Neutrophil (primary cell): Measurements from ENCODE around the gene KIF7.

Experiments used
- H3K27ac ChIP-seq: fragments of 200-600 bp; sonication (generic); 2 replicates; pipeline ENCODE4 v1.5.1; 2016; ENCODE audit warnings: mild to moderate bottlenecking, moderate library complexity
- H3K27me3 ChIP-seq: fragments of 200-600 bp; sonication (generic); 2 replicates; pipeline ENCODE4 v1.6.0; 2016; ENCODE audit warnings: mild to moderate bottlenecking
- H3K36me3 ChIP-seq: fragments of 200-600 bp; sonication (generic); 2 replicates; pipeline ENCODE4 v1.5.1; 2017
- H3K4me1 ChIP-seq, 2 experiments: fragments of 200-600 bp in 1 of 2; sonication (generic) in 1 of 2; 1 replicate in 1 of 2; 2 replicates in 1 of 2; pipeline versions ENCODE4 v1.5.1 to v1.6.1; 2013 to 2016; ENCODE audit warnings: low read depth in 1 of 2, low read length in 1 of 2, mild to moderate bottlenecking in 1 of 2, moderate library complexity in 1 of 2; ENCODE audit not compliant: control insufficient read depth in 1 of 2, insufficient read depth in 1 of 2
- H3K4me3 ChIP-seq, 2 experiments: fragments of 200-600 bp in 1 of 2; sonication (generic) in 1 of 2; 1 replicate in 1 of 2; 2 replicates in 1 of 2; pipeline ENCODE4 v1.5.1; 2013 to 2016; ENCODE audit warnings: low read depth in 1 of 2, low read length in 1 of 2, mild to moderate bottlenecking in 1 of 2, moderate library complexity in 1 of 2
- H3K9me3 ChIP-seq: fragments of 200-600 bp; sonication (generic); 2 replicates; pipeline ENCODE4 v1.5.1; 2016
- TF ChIP-seq, protein P1 (sequence below): fragments of 200-600 bp; sonication (generic); IDR thresholded peaks from 2 replicates; pipeline ENCODE4 v1.5.1; 2016; ENCODE audit warnings: antibody characterized with exemption

KIF7 gene

DNA sequence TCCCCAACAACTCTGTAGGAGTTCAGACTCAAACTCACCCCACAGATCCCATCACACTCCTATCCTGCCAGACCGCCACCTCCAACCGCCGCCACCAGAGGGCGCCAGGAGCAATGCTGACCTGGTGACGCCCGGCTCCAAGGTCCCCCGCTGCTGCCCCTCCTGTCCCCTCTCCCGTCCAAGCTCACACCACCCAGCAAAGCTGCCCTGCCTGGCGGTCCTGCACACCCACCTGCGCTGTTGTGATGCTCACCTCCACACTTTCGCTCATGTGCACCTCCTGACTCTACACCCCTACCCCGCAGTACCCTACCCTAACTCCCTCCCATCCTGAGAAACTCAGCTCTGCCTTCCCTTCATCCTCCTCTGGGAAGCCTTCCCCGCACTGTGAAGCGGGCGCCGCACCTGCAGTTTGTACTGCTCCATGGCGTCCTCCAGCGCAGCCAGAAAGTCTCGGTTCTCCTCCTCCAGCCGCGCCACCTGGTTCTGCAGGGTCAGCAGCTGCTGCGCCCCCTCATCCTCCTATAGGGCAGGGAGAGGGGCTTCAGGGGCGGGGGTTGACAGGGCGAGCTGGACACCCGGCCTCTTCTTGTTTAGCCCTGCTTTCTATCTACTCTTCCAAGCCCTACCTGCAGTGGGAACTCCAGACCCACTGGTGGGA lies 7.9 kb downstream of the KIF7 start:
- H3K4me1 ChIP-seq = no peaks in the 10 kb centered on the region
- no peaks in the 10 kb centered on the region for H3K36me3 ChIP-seq
- H3K27me3 ChIP-seq = peaks cover 9% of the 10 kb centered on the region
- no peak overlapping the region for H3K4me3 ChIP-seq
- H3K27ac ChIP-seq = no peak overlapping the region
- H3K9me3 ChIP-seq = no peaks in the 10 kb centered on the region
- TF ChIP-seq, protein P1, sequence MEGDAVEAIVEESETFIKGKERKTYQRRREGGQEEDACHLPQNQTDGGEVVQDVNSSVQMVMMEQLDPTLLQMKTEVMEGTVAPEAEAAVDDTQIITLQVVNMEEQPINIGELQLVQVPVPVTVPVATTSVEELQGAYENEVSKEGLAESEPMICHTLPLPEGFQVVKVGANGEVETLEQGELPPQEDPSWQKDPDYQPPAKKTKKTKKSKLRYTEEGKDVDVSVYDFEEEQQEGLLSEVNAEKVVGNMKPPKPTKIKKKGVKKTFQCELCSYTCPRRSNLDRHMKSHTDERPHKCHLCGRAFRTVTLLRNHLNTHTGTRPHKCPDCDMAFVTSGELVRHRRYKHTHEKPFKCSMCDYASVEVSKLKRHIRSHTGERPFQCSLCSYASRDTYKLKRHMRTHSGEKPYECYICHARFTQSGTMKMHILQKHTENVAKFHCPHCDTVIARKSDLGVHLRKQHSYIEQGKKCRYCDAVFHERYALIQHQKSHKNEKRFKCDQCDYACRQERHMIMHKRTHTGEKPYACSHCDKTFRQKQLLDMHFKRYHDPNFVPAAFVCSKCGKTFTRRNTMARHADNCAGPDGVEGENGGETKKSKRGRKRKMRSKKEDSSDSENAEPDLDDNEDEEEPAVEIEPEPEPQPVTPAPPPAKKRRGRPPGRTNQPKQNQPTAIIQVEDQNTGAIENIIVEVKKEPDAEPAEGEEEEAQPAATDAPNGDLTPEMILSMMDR = peak; percentile 68

DNA sequence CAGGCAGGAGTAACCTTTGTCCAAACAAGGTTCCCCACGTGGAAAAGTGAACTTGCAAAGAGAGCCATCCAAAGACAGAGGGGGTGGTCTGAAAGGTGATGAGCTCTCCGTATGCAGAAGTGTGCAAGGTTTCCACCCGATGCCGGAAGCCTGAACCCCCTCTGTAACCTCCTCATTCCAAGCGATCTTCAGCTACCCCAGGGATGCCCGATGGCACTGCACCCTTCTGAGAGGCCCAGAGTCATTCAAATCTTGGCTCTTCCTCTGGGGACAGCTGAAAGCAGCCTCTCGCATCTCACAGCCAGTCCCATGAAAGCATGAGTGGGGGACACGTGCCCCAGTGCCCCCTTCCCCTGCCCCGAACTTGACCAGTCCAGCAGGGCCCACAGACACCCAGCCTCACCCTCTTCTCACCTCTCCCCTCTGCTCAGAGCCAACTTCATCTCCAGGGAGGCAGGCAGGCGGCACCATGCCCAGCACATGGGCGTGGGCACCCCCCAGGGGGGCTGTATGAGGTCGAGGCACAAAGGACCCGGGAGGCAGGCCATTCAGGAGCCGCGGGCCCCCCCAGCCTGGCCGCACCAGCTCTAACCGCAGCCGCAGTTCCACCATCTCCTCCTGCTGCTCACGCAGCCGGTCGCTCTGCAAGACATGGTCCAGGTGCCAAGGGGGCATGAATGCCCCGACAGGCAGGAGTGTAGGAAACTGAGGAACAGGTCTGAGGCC lies 8.7 kb downstream of the KIF7 start:
- TF ChIP-seq, protein P1 = no peak
- no peaks in the 10 kb centered on the region for H3K4me1 ChIP-seq
- peaks cover 1% of the 10 kb centered on the region for H3K27me3 ChIP-seq
- H3K9me3 ChIP-seq = no peaks in the 10 kb centered on the region
- H3K36me3 ChIP-seq = no peaks in the 10 kb centered on the region
- no peak overlapping the region for H3K4me3 ChIP-seq
- H3K27ac ChIP-seq = no peak overlapping the region

DNA sequence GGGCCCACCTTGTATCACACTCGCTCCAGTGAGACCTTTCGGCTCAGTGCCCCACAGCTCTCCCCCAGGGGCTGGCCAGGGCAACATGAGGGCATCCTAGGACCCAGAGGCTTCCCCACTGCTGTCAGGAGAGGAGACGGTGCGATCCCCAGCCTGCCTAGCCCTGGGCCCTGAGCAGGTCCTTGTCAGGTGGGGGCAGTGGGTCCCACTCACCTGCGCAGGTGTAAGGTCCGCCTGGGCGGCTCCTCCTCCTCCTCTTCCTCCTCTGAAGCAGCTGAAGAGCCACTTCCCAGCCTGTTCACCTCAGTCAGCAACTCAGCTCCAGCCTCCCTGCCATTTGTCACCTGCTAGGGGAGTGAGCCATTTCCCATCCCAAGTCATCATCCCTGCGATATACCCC lies 9.6 kb downstream of the KIF7 start:
- Histone ChIP-seq H3K27ac (no peak overlapping the region), H3K36me3 (no peaks in the 10 kb centered on the region), H3K4me1 (no peaks in the 10 kb centered on the region), H3K27me3 (no peaks in the 10 kb centered on the region), H3K4me3 (no peak overlapping the region), H3K9me3 (no peaks in the 10 kb centered on the region)
- TF ChIP-seq, protein P1 = no peak

DNA sequence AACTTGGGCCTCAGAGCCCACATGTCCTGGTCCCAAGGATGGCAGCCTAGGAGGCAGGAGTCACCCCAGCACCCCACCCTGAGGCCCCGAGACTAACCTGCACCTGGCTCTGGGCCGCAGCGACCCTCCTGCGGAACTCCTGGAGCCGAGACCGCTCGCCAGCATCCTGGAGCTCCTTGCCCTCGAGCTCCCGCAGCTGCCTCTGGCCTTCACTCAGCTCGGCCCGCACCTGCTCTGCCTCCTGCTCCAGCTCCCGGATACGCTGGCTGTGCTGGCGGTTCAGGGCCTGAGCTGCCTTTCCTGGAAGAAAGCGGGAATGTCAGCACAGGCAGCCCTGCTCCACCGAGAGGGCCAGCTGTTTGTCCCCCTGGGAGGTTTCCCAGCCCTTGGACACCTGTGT lies 13.2 kb downstream of the KIF7 start:
- Histone ChIP-seq H3K27me3 (no peaks in the 10 kb centered on the region), H3K4me3 (no peak overlapping the region), H3K4me1 (no peaks in the 10 kb centered on the region), H3K27ac (no peak overlapping the region), H3K36me3 (no peaks in the 10 kb centered on the region), H3K9me3 (no peaks in the 10 kb centered on the region)
- TF ChIP-seq, protein P1 = no peak

DNA sequence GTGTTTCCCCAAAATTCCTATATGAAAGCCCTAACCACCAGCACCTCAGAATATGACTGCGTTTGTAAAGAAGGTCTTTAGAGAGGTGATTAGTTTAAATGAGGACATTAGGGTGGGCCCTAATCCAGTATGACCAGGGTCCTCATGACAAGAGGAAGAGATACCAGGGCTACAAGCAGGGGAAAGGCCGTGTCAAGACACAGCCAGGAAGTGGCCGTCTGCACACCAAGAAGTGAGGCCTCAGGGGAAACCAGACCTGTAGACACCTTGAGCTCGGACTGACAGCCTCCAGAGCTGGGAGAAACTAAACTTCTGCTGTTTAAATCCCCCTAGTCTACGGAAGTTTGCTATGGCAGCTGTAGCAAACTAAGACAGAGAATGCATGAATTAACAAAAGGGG lies 14.2 kb downstream of the KIF7 start:
- H3K36me3 ChIP-seq = no peaks in the 10 kb centered on the region
- H3K27ac ChIP-seq = no peak overlapping the region
- TF ChIP-seq, protein P1 = no peak
- no peaks in the 10 kb centered on the region for H3K4me1 ChIP-seq
- H3K27me3 ChIP-seq = no peaks in the 10 kb centered on the region
- no peaks in the 10 kb centered on the region for H3K9me3 ChIP-seq
- H3K4me3 ChIP-seq = no peak overlapping the region
